CD4-positive, alpha-beta T cell treated with Interleukin-6 at 100 ng/mL for 8 hours (primary cell): ENCODE results near the gene TOGARAM2.
A peak's percentile ranks its signal among the peaks of the same experiment; 100 is the strongest.

Source experiments
- DNase-seq: peaks from one replicate; pipeline ENCODE4 v3.0.0-alpha.2; 2020; ENCODE audit warnings: mixed read lengths, low spot score

The TOGARAM2 gene

GRCh38 chr2:28997847-28998735 is 17.0 kb downstream of the TOGARAM2 start:
- DNase-seq, result no peak

- DNase-seq, result peak; percentile 38
Measured at GRCh38 chr2:29000481-29000880, 19.4 kb downstream of the TOGARAM2 start.

GRCh38 chr2:29000956-29001355 is 19.9 kb downstream of the TOGARAM2 start:
- DNase-seq, result no peak

- no peak for DNase-seq
Measured at GRCh38 chr2:29001806-29002205, 20.7 kb downstream of the TOGARAM2 start.

- DNase-seq, result no peak
Measured at GRCh38 chr2:29004755-29005154, 23.7 kb downstream of the TOGARAM2 start.

GRCh38 chr2:29005331-29005730 is 24.2 kb downstream of the TOGARAM2 start:
- no peak for DNase-seq

- DNase-seq, result no peak
Measured at GRCh38 chr2:29006092-29006979, 25.2 kb downstream of the TOGARAM2 start.

GRCh38 chr2:29006980-29007301 is 25.8 kb downstream of the TOGARAM2 start:
- no peak for DNase-seq

GRCh38 chr2:29009270-29009669 is 28.2 kb downstream of the TOGARAM2 start:
- no peak for DNase-seq

GRCh38 chr2:29009711-29010677 is 28.9 kb downstream of the TOGARAM2 start:
- no peak for DNase-seq

- DNase-seq, result peak; percentile 48
Measured at GRCh38 chr2:29010946-29011345, 29.8 kb downstream of the TOGARAM2 start.

- peak; percentile 81 for DNase-seq
Measured at GRCh38 chr2:29011418-29012060, 30.4 kb downstream of the TOGARAM2 start.

GRCh38 chr2:29012211-29012681 is 31.1 kb downstream of the TOGARAM2 start:
- peak; percentile 43 for DNase-seq

- DNase-seq, result no peak
Measured at GRCh38 chr2:29013057-29013780, 32.1 kb downstream of the TOGARAM2 start.

- no peak for DNase-seq
Measured at GRCh38 chr2:29014331-29014730, 33.2 kb downstream of the TOGARAM2 start.

- peak; percentile 82 for DNase-seq
Measured at GRCh38 chr2:29014811-29015421, 33.8 kb downstream of the TOGARAM2 start.

- no peak for DNase-seq
Measured at GRCh38 chr2:29015701-29016470, 34.8 kb downstream of the TOGARAM2 start.

- DNase-seq, result no peak
Measured at GRCh38 chr2:29016504-29016903, 35.4 kb downstream of the TOGARAM2 start.

- DNase-seq, result no peak
Measured at GRCh38 chr2:29017716-29018435, 36.8 kb downstream of the TOGARAM2 start.
